ENCODE results near the gene RASIP1. TPM values are rescaled to one million over a fixed set of nuclear protein-coding genes. Genes with fewer than 3 reads are reported as not detected.
"Not testable (repeated sequence)": the region's sequence is repeated elsewhere in the genome, so short reads cannot be mapped to it uniquely, and the experiment has no call there.

Gene RASIP1
- total RNA-seq, 2 donors from 2014 or later: 11.6 to 12.3 TPM

GRCh38 chr19:48770266-48770665, 29.9 kb upstream of the RASIP1 start:
- ATAC-seq (ENCODE audit: insufficient number of reproducible peaks, low FRiP score, low read depth): no peak
- no peaks in the 10 kb centered on the region for H3K36me3 ChIP-seq
- H3K9me3 ChIP-seq: no peaks in the 10 kb centered on the region
- H3K4me3 ChIP-seq: no peak overlapping the region
- DNase-seq (ENCODE audit: low spot score): no peak
- H3K27ac ChIP-seq: no peak overlapping the region
- no peak for TF ChIP-seq CTCF (IDR thresholded peaks at IDR 0.05)
- H3K27me3 ChIP-seq (replicated peaks; ENCODE audit: insufficient read depth): no peaks in the 10 kb centered on the region
- H3K4me1 ChIP-seq (ENCODE audit: control insufficient read depth in 1 of 2, low read depth in 2 of 2): no peaks in the 10 kb centered on the region

- no peak for ATAC-seq (ENCODE audit: insufficient number of reproducible peaks, low FRiP score, low read depth)
- Histone ChIP-seq H3K4me1 (ENCODE audit: control insufficient read depth in 1 of 2, low read depth in 2 of 2) (no peaks in the 10 kb centered on the region), H3K27ac (no peak overlapping the region), H3K4me3 (no peak overlapping the region), H3K36me3 (no peaks in the 10 kb centered on the region), H3K27me3 (replicated peaks; ENCODE audit: insufficient read depth) (no peaks in the 10 kb centered on the region), H3K9me3 (no peaks in the 10 kb centered on the region)
- DNase-seq (ENCODE audit: low spot score): no peak
- no peak for TF ChIP-seq CTCF (IDR thresholded peaks at IDR 0.05)
Measured at GRCh38 chr19:48768994-48769713, 28.7 kb upstream of the RASIP1 start.

- not testable (repeated sequence) for H3K4me3 ChIP-seq; H3K36me3 ChIP-seq; ATAC-seq (ENCODE audit: insufficient number of reproducible peaks, low FRiP score, low read depth); H3K9me3 ChIP-seq; H3K27ac ChIP-seq; DNase-seq (ENCODE audit: low spot score); H3K27me3 ChIP-seq (replicated peaks; ENCODE audit: insufficient read depth); H3K4me1 ChIP-seq (ENCODE audit: control insufficient read depth in 1 of 2, low read depth in 2 of 2)
Measured at GRCh38 chr19:48768171-48768753, 27.9 kb upstream of the RASIP1 start.

- H3K36me3 ChIP-seq; ATAC-seq (ENCODE audit: insufficient number of reproducible peaks, low FRiP score, low read depth); H3K27me3 ChIP-seq (replicated peaks; ENCODE audit: insufficient read depth); DNase-seq (ENCODE audit: low spot score); H3K4me1 ChIP-seq (ENCODE audit: control insufficient read depth in 1 of 2, low read depth in 2 of 2); H3K9me3 ChIP-seq; H3K27ac ChIP-seq; H3K4me3 ChIP-seq: not testable (repeated sequence)
Measured at GRCh38 chr19:48765816-48766215, 25.4 kb upstream of the RASIP1 start.

- Histone ChIP-seq H3K4me3 (no peak overlapping the region), H3K9me3 (no peaks in the 10 kb centered on the region), H3K27me3 (replicated peaks; ENCODE audit: insufficient read depth) (no peaks in the 10 kb centered on the region), H3K27ac (no peak overlapping the region), H3K36me3 (no peaks in the 10 kb centered on the region), H3K4me1 (ENCODE audit: control insufficient read depth in 1 of 2, low read depth in 2 of 2) (no peaks in the 10 kb centered on the region)
- TF ChIP-seq CTCF (IDR thresholded peaks at IDR 0.05): no peak
- ATAC-seq (ENCODE audit: insufficient number of reproducible peaks, low FRiP score, low read depth) (no peak), DNase-seq (ENCODE audit: low spot score) (no peak)
Measured at GRCh38 chr19:48760504-48761205, 20.2 kb upstream of the RASIP1 start.

- ATAC-seq (ENCODE audit: insufficient number of reproducible peaks, low FRiP score, low read depth): no peak
- H3K36me3 ChIP-seq: no peaks in the 10 kb centered on the region
- H3K4me1 ChIP-seq (ENCODE audit: control insufficient read depth in 1 of 2, low read depth in 2 of 2): peaks cover under 1 to 3% of the 10 kb centered on the region in 2 donors
- no peak overlapping the region for H3K4me3 ChIP-seq
- no peaks in the 10 kb centered on the region for H3K27me3 ChIP-seq (replicated peaks; ENCODE audit: insufficient read depth)
- H3K9me3 ChIP-seq: no peaks in the 10 kb centered on the region
- no peak overlapping the region for H3K27ac ChIP-seq
- no peak for DNase-seq (ENCODE audit: low spot score)
- no peak for TF ChIP-seq CTCF (IDR thresholded peaks at IDR 0.05)
Measured at GRCh38 chr19:48757741-48758144, 17.3 kb upstream of the RASIP1 start.
